DMS79 treated with DMSO at 0.1 percent for 48 hours (cell line): ENCODE results near the gene DSCAML1.

Experiments
- DNase-seq: peaks from one replicate; lab custom pipeline; 2025; lab: John Stamatoyannopoulos, UW

The DSCAML1 gene

DNA sequence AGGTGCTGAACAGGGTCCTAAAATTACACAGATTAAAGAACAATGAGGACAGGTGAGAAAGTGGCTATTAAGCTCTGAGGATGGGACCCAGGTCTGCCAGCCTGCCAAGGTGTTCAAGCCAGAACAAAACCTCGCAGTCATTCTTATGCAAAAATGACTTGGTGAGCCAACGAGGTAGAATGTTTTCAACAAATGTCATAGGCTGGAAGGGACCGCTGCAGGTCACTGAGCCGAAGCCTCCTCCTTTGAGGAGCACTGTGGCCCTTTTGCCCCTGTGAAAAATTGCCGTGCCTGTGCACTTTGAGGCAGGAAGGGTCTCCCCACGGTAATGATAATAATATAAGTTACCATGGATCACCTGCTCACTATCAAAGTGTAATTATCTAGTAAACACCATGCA, 216.2 kb downstream of the DSCAML1 start:
- peak; percentile 25 for DNase-seq

DNA sequence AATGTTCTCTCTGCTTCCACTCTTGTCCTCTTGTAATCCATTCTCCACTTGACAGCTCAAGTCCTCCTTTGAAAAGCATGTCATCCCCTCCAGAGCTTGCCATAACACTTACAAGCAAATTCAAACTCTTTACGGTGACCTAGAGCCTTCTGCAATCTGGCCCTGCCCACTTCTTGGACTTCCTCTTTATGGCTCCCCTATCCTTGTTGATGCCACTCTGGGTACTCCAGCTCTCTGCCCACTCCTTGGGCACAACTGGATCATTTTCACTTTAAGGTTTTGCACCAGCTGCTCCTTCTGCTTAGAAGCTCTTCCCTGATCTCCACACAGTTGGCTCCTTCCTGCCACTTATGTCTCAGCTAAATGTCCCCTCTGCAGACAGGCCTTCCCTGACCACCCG, 217.9 kb downstream of the DSCAML1 start:
- DNase-seq = peak; percentile 88

DNA sequence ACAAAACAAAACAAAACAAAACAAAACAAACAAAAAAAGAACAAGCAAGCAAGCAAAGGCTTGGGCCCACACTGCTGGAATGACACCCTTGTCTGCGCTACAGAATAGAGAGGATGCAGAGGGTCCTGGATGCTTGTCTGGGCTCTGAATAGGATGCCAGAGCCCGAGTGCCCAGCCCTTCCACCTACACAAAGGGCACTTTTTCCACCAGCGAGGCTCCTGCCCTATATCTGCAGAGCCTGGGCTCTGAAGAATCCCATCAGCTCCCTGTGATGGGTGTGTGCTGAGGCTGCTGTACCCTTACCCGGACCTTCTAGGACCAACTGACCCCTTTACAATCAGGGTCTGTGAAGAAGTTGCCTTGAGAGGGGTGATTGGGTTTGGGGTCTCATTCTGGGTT, 221.2 kb downstream of the DSCAML1 start:
- DNase-seq = no peak

DNA sequence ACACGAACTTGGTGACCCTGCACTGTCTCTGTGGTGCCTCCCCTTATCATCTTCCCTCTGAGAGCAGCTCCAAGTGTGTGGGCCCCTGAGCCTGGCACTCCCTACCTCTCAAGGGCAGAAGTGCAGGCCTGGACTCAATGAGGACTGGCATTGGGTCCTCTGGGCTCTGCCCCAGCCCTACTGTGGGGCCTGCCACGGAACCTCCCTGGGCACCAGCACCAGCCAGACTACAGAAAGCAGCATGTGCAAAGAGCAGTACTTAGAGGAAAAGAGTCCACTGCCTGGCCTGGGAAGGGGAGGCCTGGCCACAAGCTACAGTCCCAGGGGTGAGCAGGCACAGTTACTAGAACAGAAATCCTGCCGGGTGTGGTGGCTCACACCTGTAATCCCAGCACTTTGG, 222.5 kb downstream of the DSCAML1 start:
- no peak for DNase-seq

DNA sequence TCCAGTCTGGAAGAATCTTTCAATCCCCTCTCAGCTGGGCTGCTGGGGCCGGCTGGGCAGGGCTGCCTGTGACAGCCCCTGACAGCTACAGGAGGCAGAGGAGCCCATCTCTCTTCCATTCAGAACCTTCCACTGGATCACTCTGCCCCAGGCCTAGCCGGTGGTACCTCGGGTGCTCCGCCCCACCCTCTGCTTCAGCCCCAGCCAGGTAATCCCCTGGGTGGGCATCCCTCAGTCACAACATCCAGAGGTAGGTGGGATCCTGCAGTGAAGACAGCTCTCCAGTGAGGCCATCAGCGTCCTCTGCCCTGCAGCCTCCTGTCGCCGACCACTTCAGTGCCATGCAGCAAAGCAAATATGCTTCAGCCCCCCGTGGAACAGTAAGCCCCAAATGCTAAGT, 223.7 kb downstream of the DSCAML1 start:
- DNase-seq = no peak

DNA sequence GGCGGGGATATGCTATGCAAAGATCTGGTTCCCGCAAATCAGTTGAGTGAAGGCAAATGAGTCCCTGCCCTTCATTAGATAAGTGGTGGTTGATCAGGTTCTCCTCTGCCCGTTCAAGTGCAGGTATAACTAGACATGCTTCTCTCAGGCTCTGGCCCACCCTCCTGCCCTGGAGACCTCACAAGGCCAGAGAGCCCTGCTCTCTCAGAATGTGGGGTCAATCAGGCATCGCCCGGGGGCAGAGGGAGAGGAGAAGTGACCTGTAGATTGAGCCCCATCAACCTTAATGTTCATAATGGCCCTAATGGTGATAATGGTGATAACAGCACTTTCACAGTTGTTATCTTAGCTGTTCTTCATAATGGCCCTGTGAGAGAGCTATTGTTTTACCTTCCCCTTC, 224.3 kb downstream of the DSCAML1 start:
- no peak for DNase-seq

DNA sequence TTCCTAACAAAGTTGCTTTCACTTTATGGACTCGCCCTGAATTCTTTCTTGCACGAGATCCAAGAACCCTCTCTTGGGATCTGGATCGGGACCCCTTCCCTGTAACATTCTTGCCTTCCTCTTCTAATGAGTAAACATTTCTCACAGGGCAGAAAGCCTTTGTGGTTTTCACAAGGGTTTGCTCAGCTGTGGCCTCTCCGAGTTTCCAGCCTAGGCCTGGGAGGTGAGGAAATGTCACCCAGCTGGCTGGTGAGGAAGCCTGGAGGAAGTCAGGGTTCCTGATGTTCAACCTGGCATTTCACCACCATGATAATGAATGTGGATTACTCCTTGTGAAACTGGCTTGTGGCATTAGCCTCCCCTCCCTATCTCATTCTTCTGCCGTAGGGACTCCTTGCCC, 224.9 kb downstream of the DSCAML1 start:
- DNase-seq = peak; percentile 81

DNA sequence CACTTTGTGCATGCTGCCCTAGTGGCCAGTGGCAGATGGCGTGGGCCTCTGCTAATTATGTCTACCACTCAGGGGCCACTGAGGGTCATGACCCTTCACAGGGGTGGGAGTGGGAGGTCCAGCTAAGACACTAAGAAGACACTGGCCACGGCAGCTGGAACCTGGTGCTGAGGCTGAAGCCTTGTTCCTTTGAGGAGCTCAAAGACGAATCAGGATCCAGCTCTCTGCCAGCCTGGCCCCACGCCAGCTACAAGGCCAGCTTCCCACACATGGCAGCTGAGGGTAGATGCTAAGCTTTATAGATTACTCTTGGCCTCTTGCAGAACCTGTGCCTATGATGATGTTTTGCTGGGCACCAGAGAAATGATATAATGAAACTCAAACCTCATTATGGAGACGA, 226.3 kb downstream of the DSCAML1 start:
- peak; percentile 77 for DNase-seq

- no peak for DNase-seq
Observed at GRCh38 chr11:117569911-117570310, 227.1 kb downstream of the DSCAML1 start.

DNA sequence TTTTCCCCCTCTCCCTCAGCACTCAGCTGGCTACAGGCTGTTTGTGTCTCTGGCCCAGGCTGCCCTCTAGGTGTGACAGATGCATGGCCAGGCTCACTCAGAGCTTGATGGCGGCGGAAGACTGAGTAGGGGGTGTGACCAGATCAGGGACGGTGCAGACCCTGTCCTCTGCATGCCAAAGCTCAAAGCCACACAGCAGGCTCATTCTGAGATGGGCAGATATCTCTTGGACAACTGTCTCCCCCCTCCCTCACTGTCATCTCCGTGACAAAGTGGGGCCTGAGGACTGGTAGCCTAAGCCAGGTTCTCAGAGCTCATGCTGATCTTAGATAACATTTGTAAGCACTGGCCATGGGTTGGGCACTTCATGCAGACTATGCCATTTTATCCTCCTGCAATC, 231.3 kb downstream of the DSCAML1 start:
- DNase-seq = no peak

DNA sequence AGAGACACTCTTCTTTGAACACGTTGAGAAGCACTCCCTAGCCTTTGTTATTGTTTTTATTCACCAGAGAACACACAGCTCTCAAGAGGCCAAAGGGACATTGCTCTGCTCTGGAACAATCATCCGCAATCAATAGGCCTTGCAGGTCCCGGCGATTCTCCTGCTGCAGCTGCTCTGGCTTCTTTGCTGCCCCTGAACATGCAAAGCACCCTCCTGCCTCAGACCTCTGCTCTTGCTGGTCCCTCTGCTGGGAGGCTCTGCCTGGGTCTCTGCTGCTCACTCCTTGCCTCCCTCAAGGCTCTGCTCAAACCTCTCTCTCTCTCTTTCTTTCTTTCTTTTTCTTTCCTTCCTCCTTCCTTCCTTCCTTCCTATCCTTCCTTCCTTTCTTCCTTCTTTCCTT, 232.7 kb downstream of the DSCAML1 start:
- DNase-seq = no peak

- DNase-seq = no peak
Observed at GRCh38 chr11:117563556-117563955, 233.5 kb downstream of the DSCAML1 start.

- DNase-seq = no peak
Observed at GRCh38 chr11:117562136-117562535, 234.9 kb downstream of the DSCAML1 start.

DNA sequence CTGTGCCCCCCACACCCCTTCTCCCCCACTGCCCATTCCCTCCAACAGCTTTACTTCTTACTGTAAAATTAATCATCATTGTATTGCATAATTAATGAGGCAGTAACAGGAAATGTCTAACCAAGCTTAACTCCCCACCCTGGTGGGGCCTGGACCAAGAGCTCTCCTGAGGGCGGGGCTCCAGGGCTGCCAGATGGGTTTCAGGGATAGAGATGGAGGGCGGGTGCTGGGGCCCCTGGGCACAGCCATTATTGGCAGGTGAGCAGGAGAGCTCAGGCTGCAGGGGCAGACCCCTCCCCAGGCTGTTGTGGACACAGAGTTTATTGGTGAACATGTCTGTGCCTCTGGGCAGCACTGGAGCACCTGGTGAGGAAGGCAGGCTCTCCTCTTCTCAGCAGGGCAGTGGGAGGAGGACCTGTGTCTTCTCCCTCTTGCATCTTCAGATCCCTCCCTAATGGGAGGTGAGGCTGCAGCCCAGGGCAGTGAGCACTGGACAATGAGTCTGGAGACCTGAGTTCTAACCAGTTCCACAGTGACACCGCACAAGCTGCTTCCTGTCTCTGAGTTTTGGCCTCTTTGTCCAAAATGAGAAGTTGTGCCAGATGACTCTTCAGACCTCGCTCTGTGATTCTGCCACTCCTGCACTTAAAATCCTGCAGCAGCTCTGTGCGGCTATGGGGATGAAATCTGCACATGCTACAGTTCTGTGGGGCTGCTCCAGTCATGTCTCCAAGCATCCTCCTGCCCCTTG, 236.1 kb downstream of the DSCAML1 start:
- DNase-seq = peak; percentile 51

GRCh38 chr11:117559698-117560097, 237.3 kb downstream of the DSCAML1 start:
- no peak for DNase-seq

DNA sequence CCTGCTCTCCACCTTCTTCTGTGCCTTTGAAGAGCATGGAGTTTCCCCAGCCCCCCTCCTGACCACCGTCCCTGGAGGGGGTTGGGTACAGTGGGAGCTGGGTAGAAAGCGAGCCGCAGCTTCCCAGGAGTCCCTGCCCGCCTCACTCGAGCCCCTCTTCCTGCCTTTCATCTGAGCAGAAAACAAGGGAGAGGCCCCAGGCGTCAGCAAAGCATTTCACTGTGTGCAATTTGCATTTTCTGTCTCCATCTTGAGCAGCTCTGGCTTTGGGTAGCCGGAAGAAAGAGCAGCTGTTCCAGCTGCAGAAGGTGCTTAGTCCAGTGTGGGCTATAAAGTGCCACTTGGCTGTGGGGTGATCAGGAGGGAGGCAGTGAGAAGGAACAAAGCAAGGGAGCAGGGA, 239.7 kb downstream of the DSCAML1 start:
- DNase-seq = peak; percentile 83

- peak; percentile 26 for DNase-seq
Observed at GRCh38 chr11:117554601-117555333, 242.2 kb downstream of the DSCAML1 start.

- no peak for DNase-seq
Observed at GRCh38 chr11:117552626-117553025, 244.4 kb downstream of the DSCAML1 start.

GRCh38 chr11:117551761-117552343, 245.2 kb downstream of the DSCAML1 start:
- DNase-seq = no peak

DNA sequence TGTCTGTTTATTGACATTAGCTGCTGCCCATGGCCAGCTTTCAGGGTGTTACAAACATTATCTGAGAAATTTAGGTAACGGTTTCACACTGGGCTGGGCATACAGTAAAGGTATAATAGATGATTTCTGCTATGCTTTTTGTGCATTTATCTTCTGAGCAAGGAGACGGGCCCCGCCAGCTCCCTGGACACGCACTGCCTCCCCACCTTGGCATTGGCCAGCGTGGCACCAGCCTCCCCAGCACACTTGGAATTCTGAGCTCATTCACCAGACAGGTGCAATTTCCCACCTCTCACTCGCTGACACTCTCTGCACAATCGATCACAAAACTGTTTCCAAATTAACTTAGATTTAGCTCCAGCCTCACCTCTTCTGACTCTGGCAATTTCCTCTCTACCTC, 246.6 kb downstream of the DSCAML1 start:
- DNase-seq = no peak

GRCh38 chr11:117549417-117549816, 247.6 kb downstream of the DSCAML1 start:
- no peak for DNase-seq

- peak; percentile 71 for DNase-seq
Observed at GRCh38 chr11:117548876-117549275, 248.1 kb downstream of the DSCAML1 start.

- peak; percentile 40 for DNase-seq
Observed at GRCh38 chr11:117547946-117548345, 249.1 kb downstream of the DSCAML1 start.
